SK-N-SH (cell line): ENCODE data around the gene ARID3A. TPM values are rescaled to one million over a fixed set of nuclear protein-coding genes. Genes with fewer than 3 reads are reported as not detected.
A peak's percentile ranks its signal among the peaks of the same experiment; 100 is the strongest.

Source experiments
- CTCF ChIA-PET: fragments of 300-600, 350-600 bp; formaldehyde crosslinking; extraction: SDS; loops from one replicate; lab custom pipeline; 2021; lab: Yijun Ruan, JAX
- POLR2A ChIA-PET: fragments of 350-600 bp; sonication (Branson Sonifier 250); formaldehyde crosslinking; extraction: SDS; loops from one replicate; lab custom pipeline; 2020; ENCODE audit warnings: antibody characterized with exemption, inconsistent platforms; lab: Yijun Ruan, JAX
- DNase-seq: peaks from one replicate; pipeline ENCODE4 v3.0.0; 2012
- H2AFZ ChIP-seq: fragments of 200-600 bp; sonication (generic); 2 replicates; pipeline ENCODE4 v1.8.1; 2016; ENCODE audit warnings: antibody characterized with exemption, mild to moderate bottlenecking, low read depth
- H3F3A ChIP-seq: fragments of 200-600 bp; sonication (generic); replicated peaks from 2 replicates; pipeline ENCODE3; 2016; ENCODE audit warnings: antibody characterized with exemption, mild to moderate bottlenecking; ENCODE audit not compliant: insufficient read depth
- H3K27ac ChIP-seq, 2 experiments: fragments of 200-500 bp in 1 of 2; fragments of 200-600 bp in 1 of 2; sonication (Bioruptor generic) in 1 of 2; sonication (generic), shearing (Covaris generic) in 1 of 2; 2 replicates each; pipeline versions ENCODE4 v1.5.1 to v1.6.1; 2014 to 2016; ENCODE audit warnings: low read depth in 2 of 2, inconsistent platforms in 1 of 2, low read length in 1 of 2, mild to moderate bottlenecking in 1 of 2, mixed read lengths in 1 of 2
- H3K27me3 ChIP-seq: fragments of 200-600 bp; sonication (generic), shearing (Covaris generic); 2 replicates; pipeline ENCODE4 v1.6.1; 2016; ENCODE audit warnings: mixed run types; ENCODE audit not compliant: insufficient read depth
- H3K36me3 ChIP-seq, 2 experiments: fragments of 200-500 bp in 1 of 2; fragments of 200-600 bp in 1 of 2; sonication (Bioruptor generic) in 1 of 2; sonication (generic) in 1 of 2; replicated peaks in 1 of 2; 2 replicates each; pipeline versions ENCODE3 to v1.5.1; 2014 to 2016; ENCODE audit warnings: low read length in 1 of 2, mild to moderate bottlenecking in 1 of 2; ENCODE audit not compliant: insufficient read depth in 2 of 2, control insufficient read depth in 1 of 2
- H3K4me1 ChIP-seq, 2 experiments: fragments of 200-500 bp in 1 of 2; fragments of 200-600 bp in 1 of 2; sonication (Bioruptor generic) in 1 of 2; sonication (generic), shearing (Covaris generic) in 1 of 2; 2 replicates each; pipeline versions ENCODE4 v1.5.1 to v1.6.1; 2014 to 2016; ENCODE audit warnings: low read depth in 1 of 2, low read length in 1 of 2, mixed run types in 1 of 2; ENCODE audit not compliant: insufficient read depth in 2 of 2, control insufficient read depth in 1 of 2
- H3K4me2 ChIP-seq: fragments of 200-600 bp; sonication (generic), shearing (Covaris generic); 2 replicates; pipeline ENCODE4 v1.6.1; 2017; ENCODE audit warnings: mixed run types
- H3K4me3 ChIP-seq, 2 experiments: fragments of 200-500 bp in 1 of 2; fragments of 200-600 bp in 1 of 2; sonication (Bioruptor generic) in 1 of 2; sonication (generic), shearing (Covaris generic) in 1 of 2; 2 replicates each; pipeline versions ENCODE4 v1.5.1 to v1.8.1; 2014 to 2016; ENCODE audit warnings: low read depth in 2 of 2, inconsistent platforms in 1 of 2, low read length in 1 of 2, mild to moderate bottlenecking in 1 of 2, mixed read lengths in 1 of 2, moderate library complexity in 1 of 2
- H3K79me2 ChIP-seq: fragments of 200-600 bp; sonication (generic); 2 replicates; pipeline ENCODE4 v1.8.1; 2017; ENCODE audit warnings: mild to moderate bottlenecking; ENCODE audit not compliant: insufficient read depth
- H3K9ac ChIP-seq: fragments of 200-600 bp; sonication (generic); 2 replicates; pipeline ENCODE4 v1.6.1; 2017; ENCODE audit warnings: mixed run types
- H3K9me2 ChIP-seq: fragments of 200-600 bp; sonication (generic); 2 replicates; pipeline ENCODE4 v1.6.1; 2017; ENCODE audit warnings: mixed run types
- H3K9me3 ChIP-seq: fragments of 200-600 bp; sonication (generic); 2 replicates; pipeline ENCODE4 v1.6.1; 2017; ENCODE audit warnings: mixed run types, mild to moderate bottlenecking, moderate library complexity
- H4K20me1 ChIP-seq: fragments of 200-600 bp; sonication (generic); 2 replicates; pipeline ENCODE4 v1.6.1; 2017; ENCODE audit warnings: mild to moderate bottlenecking, mixed run types; ENCODE audit not compliant: insufficient read depth
- EZH2phosphoT487 ChIP-seq: fragments of 200-600 bp; sonication (generic); IDR thresholded peaks from 2 replicates; pipeline ENCODE4 v1.6.1; 2017; ENCODE audit warnings: low read depth, mixed run types, mild to moderate bottlenecking, antibody characterized with exemption, moderate library complexity, borderline replicate concordance
- MEF2A ChIP-seq: IDR thresholded peaks from 2 replicates; pipeline ENCODE4 v1.4.0; 2012; ENCODE audit warnings: low read depth, borderline replicate concordance
- POLR2AphosphoS5 ChIP-seq: IDR thresholded peaks from 2 replicates; pipeline ENCODE4 v1.6.1; 2012; ENCODE audit warnings: low read depth, low read length
- RCOR1 ChIP-seq: fragments of 150-350 bp; IDR thresholded peaks from 2 replicates; pipeline ENCODE4 v1.6.1; 2017; ENCODE audit warnings: antibody characterized with exemption, low read length
- SIN3A ChIP-seq: IDR thresholded peaks from 2 replicates; pipeline ENCODE4 v1.6.1; 2012; ENCODE audit warnings: low read depth, mild to moderate bottlenecking, low read length, moderate library complexity, borderline replicate concordance
- WGBS: methylation state at CpG from one replicate; pipeline ENCODE4 v1.1.6; 2017; ENCODE audit warnings: low lambda C conversion rate; 5-methylcytosine and 5-hydroxymethylcytosine counted together
- polyA plus RNA-seq, 3 experiments: library from polyadenylated mRNA; depleted of rRNA; stranded (reverse); fragments of >200 nt; gene quantifications; 2 replicates each; pipeline ENCODE4 v1.2.3, GENCODE V29; 2012
- TF ChIP-seq, protein P1 (sequence below): fragments of 150-350 bp; IDR thresholded peaks from 2 replicates; pipeline ENCODE4 v1.6.1; 2017; ENCODE audit warnings: antibody characterized with exemption, low read length, low read depth, borderline replicate concordance
- TF ChIP-seq, protein P2 (sequence below): fragments of 200-600 bp; sonication (generic); IDR thresholded peaks from 2 replicates; pipeline ENCODE4 v1.6.1; 2017; ENCODE audit warnings: antibody characterized with exemption, mild to moderate bottlenecking, moderate library complexity
- TF ChIP-seq, protein P3 (sequence below): IDR thresholded peaks from 2 replicates; pipeline ENCODE4 v1.6.1; 2012; ENCODE audit warnings: mild to moderate bottlenecking, low read depth, low read length, moderate library complexity
- TF ChIP-seq, protein P4 (sequence below): IDR thresholded peaks from 2 replicates; pipeline ENCODE4 v1.4.0; 2012; ENCODE audit warnings: low read depth, borderline replicate concordance

The ARID3A gene
- polyA plus RNA-seq, 1 of the 3 experiments (the other 2 are of a cell fraction) = 8.6 TPM

DNA sequence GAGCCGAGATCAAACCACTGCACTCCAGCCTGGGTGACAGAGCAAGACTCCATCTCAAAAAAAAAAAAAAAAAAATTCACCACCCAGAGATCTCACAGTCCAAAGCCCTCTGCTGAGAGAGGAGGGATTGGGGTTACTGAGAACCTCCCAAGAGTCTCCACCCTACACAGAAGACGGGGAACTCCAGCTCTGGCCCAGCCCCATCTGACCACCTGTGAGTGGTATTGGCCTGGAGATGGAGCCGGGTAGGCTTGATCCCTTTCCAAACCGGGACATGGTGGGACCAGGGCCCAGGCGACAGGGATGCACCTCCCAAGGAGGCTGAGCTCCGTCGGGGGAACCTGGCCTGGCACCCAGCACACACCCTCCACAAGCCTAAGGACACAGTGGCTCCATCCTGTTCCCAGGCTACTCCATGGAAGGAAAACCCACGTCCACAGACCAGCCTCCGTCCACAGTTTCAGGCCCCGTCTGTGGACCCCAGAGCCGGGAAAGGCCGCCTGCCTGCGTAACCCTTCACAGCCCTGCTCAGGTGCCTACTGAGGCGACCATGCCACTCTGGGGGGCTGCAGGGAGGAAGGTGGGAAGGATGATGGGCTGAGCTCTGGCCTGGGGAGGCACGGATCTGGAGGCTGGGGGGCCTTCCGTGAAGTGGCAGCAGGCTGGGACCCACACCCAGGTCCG, 93.2 kb downstream of the ARID3A start:
- no peak for DNase-seq
- peaks cover 13 to 26% of the 10 kb centered on the region in 2 experiments; a peak in 1 of 4 replicates for H3K4me1 ChIP-seq
- H3K36me3 ChIP-seq = peaks cover 0 to 6% of the 10 kb centered on the region in 2 experiments
- H3F3A ChIP-seq = peaks cover 24% of the 10 kb centered on the region
- peak overlapping the region; percentile 97 for H3K4me2 ChIP-seq
- no peaks in the 10 kb centered on the region for H3K27me3 ChIP-seq
- POLR2A ChIA-PET = interaction anchor here (1.0 kb wide), 1 partner anchor 29 kb away, joined by 3 read pairs; no protein-coding TSS in a partner anchor
- peak overlapping the region; percentile 69 to 79 for H3K4me3 ChIP-seq
- H3K9me2 ChIP-seq = no peaks in the 10 kb centered on the region
- CTCF ChIA-PET = interaction anchor here (0.7 to 2.2 kb wide), 6 partner anchors 13 to 225 kb away, joined by 3 to 7 read pairs (median 4); no protein-coding TSS in a partner anchor
- H3K79me2 ChIP-seq = peaks cover 67% of the 10 kb centered on the region
- no peak overlapping the region for H3K27ac ChIP-seq
- peak overlapping the region; percentile 83 for H3K9ac ChIP-seq
- peaks cover 62% of the 10 kb centered on the region for H4K20me1 ChIP-seq
- WGBS = 66% methylated on average over 6 of the region's 17 CpGs
- TF ChIP-seq EZH2phosphoT487 (no peak), SIN3A (no peak), POLR2AphosphoS5 (no peak), RCOR1 (no peak), MEF2A (no peak)
- TF ChIP-seq, protein P1, sequence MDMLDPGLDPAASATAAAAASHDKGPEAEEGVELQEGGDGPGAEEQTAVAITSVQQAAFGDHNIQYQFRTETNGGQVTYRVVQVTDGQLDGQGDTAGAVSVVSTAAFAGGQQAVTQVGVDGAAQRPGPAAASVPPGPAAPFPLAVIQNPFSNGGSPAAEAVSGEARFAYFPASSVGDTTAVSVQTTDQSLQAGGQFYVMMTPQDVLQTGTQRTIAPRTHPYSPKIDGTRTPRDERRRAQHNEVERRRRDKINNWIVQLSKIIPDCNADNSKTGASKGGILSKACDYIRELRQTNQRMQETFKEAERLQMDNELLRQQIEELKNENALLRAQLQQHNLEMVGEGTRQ = no peak
- TF ChIP-seq, protein P2, sequence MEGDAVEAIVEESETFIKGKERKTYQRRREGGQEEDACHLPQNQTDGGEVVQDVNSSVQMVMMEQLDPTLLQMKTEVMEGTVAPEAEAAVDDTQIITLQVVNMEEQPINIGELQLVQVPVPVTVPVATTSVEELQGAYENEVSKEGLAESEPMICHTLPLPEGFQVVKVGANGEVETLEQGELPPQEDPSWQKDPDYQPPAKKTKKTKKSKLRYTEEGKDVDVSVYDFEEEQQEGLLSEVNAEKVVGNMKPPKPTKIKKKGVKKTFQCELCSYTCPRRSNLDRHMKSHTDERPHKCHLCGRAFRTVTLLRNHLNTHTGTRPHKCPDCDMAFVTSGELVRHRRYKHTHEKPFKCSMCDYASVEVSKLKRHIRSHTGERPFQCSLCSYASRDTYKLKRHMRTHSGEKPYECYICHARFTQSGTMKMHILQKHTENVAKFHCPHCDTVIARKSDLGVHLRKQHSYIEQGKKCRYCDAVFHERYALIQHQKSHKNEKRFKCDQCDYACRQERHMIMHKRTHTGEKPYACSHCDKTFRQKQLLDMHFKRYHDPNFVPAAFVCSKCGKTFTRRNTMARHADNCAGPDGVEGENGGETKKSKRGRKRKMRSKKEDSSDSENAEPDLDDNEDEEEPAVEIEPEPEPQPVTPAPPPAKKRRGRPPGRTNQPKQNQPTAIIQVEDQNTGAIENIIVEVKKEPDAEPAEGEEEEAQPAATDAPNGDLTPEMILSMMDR = no peak
- TF ChIP-seq, protein P3, sequence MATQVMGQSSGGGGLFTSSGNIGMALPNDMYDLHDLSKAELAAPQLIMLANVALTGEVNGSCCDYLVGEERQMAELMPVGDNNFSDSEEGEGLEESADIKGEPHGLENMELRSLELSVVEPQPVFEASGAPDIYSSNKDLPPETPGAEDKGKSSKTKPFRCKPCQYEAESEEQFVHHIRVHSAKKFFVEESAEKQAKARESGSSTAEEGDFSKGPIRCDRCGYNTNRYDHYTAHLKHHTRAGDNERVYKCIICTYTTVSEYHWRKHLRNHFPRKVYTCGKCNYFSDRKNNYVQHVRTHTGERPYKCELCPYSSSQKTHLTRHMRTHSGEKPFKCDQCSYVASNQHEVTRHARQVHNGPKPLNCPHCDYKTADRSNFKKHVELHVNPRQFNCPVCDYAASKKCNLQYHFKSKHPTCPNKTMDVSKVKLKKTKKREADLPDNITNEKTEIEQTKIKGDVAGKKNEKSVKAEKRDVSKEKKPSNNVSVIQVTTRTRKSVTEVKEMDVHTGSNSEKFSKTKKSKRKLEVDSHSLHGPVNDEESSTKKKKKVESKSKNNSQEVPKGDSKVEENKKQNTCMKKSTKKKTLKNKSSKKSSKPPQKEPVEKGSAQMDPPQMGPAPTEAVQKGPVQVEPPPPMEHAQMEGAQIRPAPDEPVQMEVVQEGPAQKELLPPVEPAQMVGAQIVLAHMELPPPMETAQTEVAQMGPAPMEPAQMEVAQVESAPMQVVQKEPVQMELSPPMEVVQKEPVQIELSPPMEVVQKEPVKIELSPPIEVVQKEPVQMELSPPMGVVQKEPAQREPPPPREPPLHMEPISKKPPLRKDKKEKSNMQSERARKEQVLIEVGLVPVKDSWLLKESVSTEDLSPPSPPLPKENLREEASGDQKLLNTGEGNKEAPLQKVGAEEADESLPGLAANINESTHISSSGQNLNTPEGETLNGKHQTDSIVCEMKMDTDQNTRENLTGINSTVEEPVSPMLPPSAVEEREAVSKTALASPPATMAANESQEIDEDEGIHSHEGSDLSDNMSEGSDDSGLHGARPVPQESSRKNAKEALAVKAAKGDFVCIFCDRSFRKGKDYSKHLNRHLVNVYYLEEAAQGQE = no peak
- TF ChIP-seq, protein P4, sequence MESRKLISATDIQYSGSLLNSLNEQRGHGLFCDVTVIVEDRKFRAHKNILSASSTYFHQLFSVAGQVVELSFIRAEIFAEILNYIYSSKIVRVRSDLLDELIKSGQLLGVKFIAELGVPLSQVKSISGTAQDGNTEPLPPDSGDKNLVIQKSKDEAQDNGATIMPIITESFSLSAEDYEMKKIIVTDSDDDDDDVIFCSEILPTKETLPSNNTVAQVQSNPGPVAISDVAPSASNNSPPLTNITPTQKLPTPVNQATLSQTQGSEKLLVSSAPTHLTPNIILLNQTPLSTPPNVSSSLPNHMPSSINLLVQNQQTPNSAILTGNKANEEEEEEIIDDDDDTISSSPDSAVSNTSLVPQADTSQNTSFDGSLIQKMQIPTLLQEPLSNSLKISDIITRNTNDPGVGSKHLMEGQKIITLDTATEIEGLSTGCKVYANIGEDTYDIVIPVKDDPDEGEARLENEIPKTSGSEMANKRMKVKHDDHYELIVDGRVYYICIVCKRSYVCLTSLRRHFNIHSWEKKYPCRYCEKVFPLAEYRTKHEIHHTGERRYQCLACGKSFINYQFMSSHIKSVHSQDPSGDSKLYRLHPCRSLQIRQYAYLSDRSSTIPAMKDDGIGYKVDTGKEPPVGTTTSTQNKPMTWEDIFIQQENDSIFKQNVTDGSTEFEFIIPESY = no peak
- no peaks in the 10 kb centered on the region for H3K9me3 ChIP-seq
- no peak overlapping the region for H2AFZ ChIP-seq
